Measurements from ENCODE around the gene CCBE1.

GRCh38 chr18:59672235-59672711 is 24.9 kb downstream of the CCBE1 start:
- TF ChIP-seq EGR1 (IDR thresholded peaks at IDR 0.05) (no peak), EP300 (IDR thresholded peaks at IDR 0.05; ENCODE audit: borderline replicate concordance) (no peak), TAF1 (IDR thresholded peaks at IDR 0.05; ENCODE audit: low read depth) (no peak), USF1 (IDR thresholded peaks at IDR 0.05) (no peak), RAD21 (IDR thresholded peaks at IDR 0.05; ENCODE audit: low read depth) (no peak)

Measured in Ishikawa (cell line).